H54 (cell line): ENCODE data around the gene GPR84.
A peak's percentile ranks its signal among the peaks of the same experiment; 100 is the strongest.
"Not testable (repeated sequence)": the region's sequence is repeated elsewhere in the genome, so short reads cannot be mapped to it uniquely, and the experiment has no call there.

ENCODE experiments used
- DNase-seq: peaks from one replicate; pipeline ENCODE4 v3.0.0; 2011; ENCODE audit warnings: low spot score, mixed read lengths; ENCODE audit not compliant: insufficient read length
- FAIRE-seq: peaks from 3 replicates; lab custom pipeline; 2011; peaks lifted over from hg19 to GRCh38; lab: Jason Lieb, UNC
- POLR2A ChIP-seq: IDR thresholded peaks from 2 replicates; pipeline ENCODE4 v1.6.1; 2011; ENCODE audit warnings: low read depth, mild to moderate bottlenecking, low read length

GPR84 gene

GRCh38 chr12:54358945-54359761 is 5.1 kb downstream of the GPR84 start:
- FAIRE-seq, result peak; percentile 85
- peak; percentile 88 for DNase-seq
- TF ChIP-seq POLR2A, result peak; percentile 48

DNA sequence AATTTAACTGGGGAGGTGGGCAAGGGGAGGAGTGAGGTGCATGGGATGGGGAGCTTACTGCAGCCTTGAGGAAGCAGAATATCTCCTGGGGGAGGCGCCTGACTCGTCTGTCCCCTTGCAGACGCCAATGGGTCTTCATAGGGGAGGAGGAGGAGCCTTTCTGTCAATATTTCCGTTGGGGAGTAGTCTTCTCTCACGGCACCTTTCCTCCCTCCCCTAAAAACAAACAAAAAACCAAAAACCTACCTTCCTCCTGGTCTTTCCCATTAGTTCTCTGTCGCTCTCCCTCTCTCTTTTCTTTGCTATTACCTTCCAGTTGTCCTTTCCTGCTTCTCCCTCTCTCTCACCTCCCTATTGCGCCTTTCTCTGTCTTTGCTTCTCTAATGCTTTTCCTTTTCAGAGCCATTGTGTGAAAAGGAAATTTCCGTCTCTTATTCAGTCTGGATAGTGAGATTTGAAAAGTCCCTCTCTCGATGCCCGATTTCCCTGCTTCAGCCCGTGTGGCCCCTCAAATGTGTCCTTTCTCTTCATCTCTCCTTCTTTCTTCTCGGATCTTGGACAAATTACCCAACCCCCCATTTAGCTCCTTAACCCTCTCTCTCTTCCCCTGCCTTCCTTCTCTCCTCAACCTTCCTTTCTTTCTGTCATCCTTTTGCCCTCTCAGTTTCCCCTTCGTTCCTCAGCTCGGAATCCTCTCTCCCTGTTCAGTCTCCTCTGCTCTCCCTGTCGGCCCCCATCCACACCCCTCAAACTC is 5.9 kb downstream of the GPR84 start:
- DNase-seq (no peak), FAIRE-seq (no peak)
- TF ChIP-seq POLR2A, result no peak

GRCh38 chr12:54357506-54358190 is 6.6 kb downstream of the GPR84 start:
- DNase-seq (no peak), FAIRE-seq (no peak)
- TF ChIP-seq POLR2A, result no peak

DNA sequence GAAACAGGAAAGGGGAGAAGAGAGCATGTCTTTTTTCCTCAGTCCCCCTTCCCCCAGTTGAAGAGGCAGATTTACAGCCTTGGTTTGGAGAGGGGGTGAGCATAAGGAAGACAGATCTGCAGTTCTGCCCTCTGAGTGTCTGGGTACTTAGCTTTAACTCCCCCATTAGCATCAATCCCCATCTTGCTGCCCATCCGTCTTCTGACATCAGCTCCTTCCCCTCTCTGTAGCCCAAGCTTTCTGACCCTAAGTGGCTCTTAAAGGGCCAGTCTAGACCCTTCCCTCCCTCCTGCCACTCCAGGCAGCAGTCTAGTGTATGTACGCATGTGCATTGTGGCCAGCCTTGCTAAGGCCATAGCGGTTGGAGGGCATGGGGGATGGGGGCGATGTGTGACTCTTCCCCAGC is 7.3 kb downstream of the GPR84 start:
- TF ChIP-seq POLR2A, result no peak
- no peak for DNase-seq
- no peak for FAIRE-seq

- DNase-seq, result no peak
- FAIRE-seq, result no peak
- TF ChIP-seq POLR2A, result no peak
Observed at GRCh38 chr12:54356228-54356627, 8.1 kb downstream of the GPR84 start.

- DNase-seq (no peak), FAIRE-seq (no peak)
- TF ChIP-seq POLR2A, result no peak
Observed at GRCh38 chr12:54355104-54355815, 9.0 kb downstream of the GPR84 start.

- not testable (repeated sequence) for FAIRE-seq, DNase-seq
Observed at GRCh38 chr12:54354271-54354670, 10.0 kb downstream of the GPR84 start.

- TF ChIP-seq POLR2A, result no peak
- no peak for FAIRE-seq
- DNase-seq, result no peak
Observed at GRCh38 chr12:54352891-54353874, 11.1 kb downstream of the GPR84 start.

- no peak for TF ChIP-seq POLR2A
- DNase-seq (no peak), FAIRE-seq (no peak)
Observed at GRCh38 chr12:54352022-54352531, 12.2 kb downstream of the GPR84 start.

GRCh38 chr12:54351341-54351740 is 12.9 kb downstream of the GPR84 start:
- DNase-seq, result no peak
- no peak for TF ChIP-seq POLR2A
- no peak for FAIRE-seq

GRCh38 chr12:54350743-54351142 is 13.5 kb downstream of the GPR84 start:
- no peak for TF ChIP-seq POLR2A
- FAIRE-seq, result no peak

DNA sequence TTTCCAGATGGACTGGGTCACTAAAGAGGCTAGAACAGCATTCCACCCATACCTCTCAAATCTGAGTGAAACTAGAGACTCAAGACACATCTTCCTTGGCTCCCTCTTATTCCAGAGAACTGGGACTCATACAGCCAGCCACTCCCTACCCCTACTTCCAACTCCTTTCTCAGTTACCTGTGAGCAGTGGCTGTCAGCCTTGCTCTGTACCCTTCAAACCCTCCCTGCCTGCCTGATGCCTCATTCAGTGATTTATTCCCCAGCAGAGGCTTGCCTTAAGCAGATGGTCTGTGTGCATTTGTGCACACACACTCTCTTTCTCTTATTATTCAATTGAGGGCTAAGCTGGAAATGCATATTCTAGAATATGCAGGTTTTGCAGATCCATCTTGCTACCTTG is 14.6 kb downstream of the GPR84 start:
- no peak for TF ChIP-seq POLR2A
- no peak for FAIRE-seq

More at GRCh38 chr12:54350743-54351142, 13.5 kb downstream of the GPR84 start:
- DNase-seq, result no peak

DNA sequence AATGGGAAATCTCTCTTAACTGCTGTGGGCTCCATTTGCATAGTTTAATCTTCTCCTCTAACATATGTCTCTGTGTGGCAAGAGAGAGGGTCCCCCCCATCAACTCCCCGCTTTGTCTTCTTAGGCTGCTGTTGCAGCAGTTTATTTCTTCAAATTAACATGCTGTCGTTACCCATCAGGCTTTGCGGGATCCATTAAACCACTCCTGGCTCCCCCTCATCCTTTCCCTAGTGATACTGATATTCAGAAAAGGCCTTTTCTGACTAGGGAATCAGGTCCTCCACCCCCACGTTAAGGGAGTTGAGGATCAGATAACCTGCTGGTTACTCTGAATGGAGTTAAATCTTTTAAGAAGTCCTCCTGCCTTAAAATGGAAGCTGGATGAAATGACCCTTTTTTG is 15.2 kb downstream of the GPR84 start:
- DNase-seq (no peak), FAIRE-seq (no peak)
- no peak for TF ChIP-seq POLR2A

More for the DNA sequence above, 14.6 kb downstream of the GPR84 start:
- no peak for DNase-seq
